RWPE2 (cell line): ENCODE measurements around the gene PSMD1.
"Not testable (repeated sequence)": the region's sequence is repeated elsewhere in the genome, so short reads cannot be mapped to it uniquely, and the experiment has no call there.

Experiments used
- ATAC-seq: fragments of 200-7000 bp; cut with Tn5 transposase; 3 replicates; pipeline ENCODE4 v1.9.1; 2021; ENCODE audit warnings: low read depth
- DNase-seq: peaks from one replicate; pipeline ENCODE4 v3.0.0-alpha.2; 2020; ENCODE audit warnings: low spot score
- H3K27ac ChIP-seq: fragments of 450-650 bp; 2 replicates; pipeline ENCODE4 v1.5.1; 2017; ENCODE audit warnings: mild to moderate bottlenecking; ENCODE audit not compliant: poor library complexity, severe bottlenecking
- H3K27me3 ChIP-seq: fragments of 250-450 bp; sonication (Bioruptor Pico); 2 replicates; pipeline ENCODE4 v1.5.1; 2021; ENCODE audit warnings: mild to moderate bottlenecking, moderate library complexity; ENCODE audit not compliant: insufficient read depth, poor library complexity, severe bottlenecking
- H3K36me3 ChIP-seq: fragments of 250-450 bp; sonication (Bioruptor Pico); 2 replicates; pipeline ENCODE4 v1.5.1; 2020; ENCODE audit warnings: low read depth, mild to moderate bottlenecking, moderate library complexity
- H3K4me1 ChIP-seq: fragments of 250-450 bp; sonication (Bioruptor Pico); 2 replicates; pipeline ENCODE4 v1.5.1; 2021; ENCODE audit warnings: mild to moderate bottlenecking, moderate library complexity; ENCODE audit not compliant: insufficient read depth, poor library complexity, severe bottlenecking
- H3K4me3 ChIP-seq: fragments of 250-450 bp; sonication (Bioruptor Pico); 2 replicates; pipeline ENCODE4 v1.5.1; 2021; ENCODE audit warnings: mild to moderate bottlenecking, moderate library complexity; ENCODE audit not compliant: severe bottlenecking
- H3K9me3 ChIP-seq: fragments of 250-450 bp; sonication (Bioruptor Pico); 2 replicates; pipeline ENCODE4 v1.5.1; 2021; ENCODE audit warnings: mild to moderate bottlenecking, moderate library complexity; ENCODE audit not compliant: severe bottlenecking
- CTCF ChIP-seq: fragments of 450-650 bp; IDR thresholded peaks from one replicate; pipeline ENCODE4 v1.5.1; 2017; ENCODE audit warnings: mild to moderate bottlenecking, moderate library complexity; ENCODE audit not compliant: poor library complexity, severe bottlenecking

Gene PSMD1

GRCh38 chr2:231094736-231095346 lies 38.2 kb downstream of the PSMD1 start:
- H3K27ac ChIP-seq = no peak overlapping the region
- DNase-seq (no peak), ATAC-seq (no peak)
- H3K4me3 ChIP-seq = no peak overlapping the region
- H3K4me1 ChIP-seq = no peaks in the 10 kb centered on the region
- no peak for TF ChIP-seq CTCF
- H3K9me3 ChIP-seq = no peaks in the 10 kb centered on the region
- peaks cover 52% of the 10 kb centered on the region for H3K36me3 ChIP-seq
- no peaks in the 10 kb centered on the region for H3K27me3 ChIP-seq

- Histone ChIP-seq H3K27ac (no peak overlapping the region), H3K36me3 (peaks cover 35% of the 10 kb centered on the region), H3K4me3 (no peak overlapping the region), H3K4me1 (no peaks in the 10 kb centered on the region), H3K27me3 (no peaks in the 10 kb centered on the region), H3K9me3 (no peaks in the 10 kb centered on the region)
- no peak for ATAC-seq
- no peak for DNase-seq
- peak; percentile 18 for TF ChIP-seq CTCF
Measured at GRCh38 chr2:231099918-231100317, 43.3 kb downstream of the PSMD1 start.

DNA sequence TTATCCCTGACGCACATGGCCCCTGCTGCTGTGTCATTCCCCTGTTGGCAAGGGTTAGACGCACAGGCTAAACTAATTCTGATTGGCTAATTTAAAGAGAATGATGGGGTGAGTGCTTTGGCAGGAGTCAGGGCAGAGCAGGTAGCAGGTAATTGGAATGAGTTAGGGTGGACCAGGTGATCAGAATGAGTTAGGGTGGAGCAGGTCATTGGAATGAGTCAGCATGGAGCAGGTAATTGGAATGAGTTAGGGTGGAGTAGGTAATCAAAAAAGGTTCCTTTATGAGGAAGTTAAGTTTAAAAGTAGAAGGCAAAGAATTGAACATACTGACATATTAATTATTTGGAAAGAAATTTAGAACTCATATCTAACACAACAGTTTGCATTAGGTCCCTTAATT lies 43.7 kb downstream of the PSMD1 start:
- H3K27ac ChIP-seq, H3K9me3 ChIP-seq, H3K27me3 ChIP-seq, H3K4me3 ChIP-seq, ATAC-seq, H3K4me1 ChIP-seq, DNase-seq: not testable (repeated sequence)
- H3K36me3 ChIP-seq = peaks cover 35% of the 10 kb centered on the region

GRCh38 chr2:231100990-231101389 lies 44.3 kb downstream of the PSMD1 start:
- H3K27ac ChIP-seq = no peak overlapping the region
- H3K4me3 ChIP-seq = no peak overlapping the region
- no peaks in the 10 kb centered on the region for H3K27me3 ChIP-seq
- DNase-seq (no peak), ATAC-seq (no peak)
- no peaks in the 10 kb centered on the region for H3K4me1 ChIP-seq
- H3K36me3 ChIP-seq = peaks cover 40% of the 10 kb centered on the region
- H3K9me3 ChIP-seq = no peaks in the 10 kb centered on the region
- TF ChIP-seq CTCF = no peak

- Histone ChIP-seq H3K36me3 (peaks cover 36% of the 10 kb centered on the region), H3K4me3 (no peak overlapping the region), H3K27me3 (no peaks in the 10 kb centered on the region), H3K27ac (no peak overlapping the region), H3K9me3 (no peaks in the 10 kb centered on the region), H3K4me1 (no peaks in the 10 kb centered on the region)
- DNase-seq (no peak), ATAC-seq (no peak)
- no peak for TF ChIP-seq CTCF
Measured at GRCh38 chr2:231102772-231103171, 46.1 kb downstream of the PSMD1 start.
